HG03066 (cell line): ENCODE data around the gene CD300E.
"Not testable (repeated sequence)": the region's sequence is repeated elsewhere in the genome, so short reads cannot be mapped to it uniquely, and the experiment has no call there.

Source experiments
- ATAC-seq: cut with Tn5 transposase; IDR thresholded peaks from one replicate; pipeline ENCODE4 v1.9.1; 2021; ENCODE audit warnings: low read depth; ENCODE audit not compliant: unreplicated experiment

CD300E gene

DNA sequence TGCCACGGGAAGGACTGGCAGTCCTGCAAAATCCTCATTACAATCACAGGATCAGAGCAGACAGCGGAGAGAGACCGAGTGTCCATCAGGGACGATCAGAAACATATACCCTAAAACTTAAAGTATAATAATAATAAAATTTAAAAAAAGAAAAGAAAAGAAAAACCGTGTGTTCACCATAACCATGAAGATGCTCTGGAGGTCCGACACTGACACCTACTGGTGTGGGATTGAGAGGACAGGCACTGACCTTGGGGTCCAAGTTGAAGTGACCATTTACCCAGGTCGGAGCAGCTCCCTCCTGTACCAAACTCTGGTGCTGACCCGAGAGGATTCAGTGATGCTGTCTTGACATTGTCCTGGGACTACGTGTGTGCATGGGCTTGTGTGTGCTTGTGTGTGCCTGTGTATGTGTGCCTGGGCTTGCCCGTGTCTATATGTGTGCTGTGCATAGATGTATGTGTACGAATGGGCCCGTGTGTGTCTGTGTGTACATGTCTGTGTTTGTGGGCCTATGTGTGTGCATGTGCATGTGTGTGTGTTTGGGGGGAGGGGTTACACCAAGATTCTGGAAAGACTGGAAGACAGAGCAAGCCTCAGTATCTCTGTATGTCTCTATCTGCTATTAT is 21.5 kb downstream of the CD300E start:
- no peak for ATAC-seq

GRCh38 chr17:74599448-74599939 is 24.0 kb downstream of the CD300E start:
- ATAC-seq, result no peak

- no peak for ATAC-seq
These were observed 24.5 kb downstream of the CD300E start for GRCh38 chr17:74599023-74599399.

DNA sequence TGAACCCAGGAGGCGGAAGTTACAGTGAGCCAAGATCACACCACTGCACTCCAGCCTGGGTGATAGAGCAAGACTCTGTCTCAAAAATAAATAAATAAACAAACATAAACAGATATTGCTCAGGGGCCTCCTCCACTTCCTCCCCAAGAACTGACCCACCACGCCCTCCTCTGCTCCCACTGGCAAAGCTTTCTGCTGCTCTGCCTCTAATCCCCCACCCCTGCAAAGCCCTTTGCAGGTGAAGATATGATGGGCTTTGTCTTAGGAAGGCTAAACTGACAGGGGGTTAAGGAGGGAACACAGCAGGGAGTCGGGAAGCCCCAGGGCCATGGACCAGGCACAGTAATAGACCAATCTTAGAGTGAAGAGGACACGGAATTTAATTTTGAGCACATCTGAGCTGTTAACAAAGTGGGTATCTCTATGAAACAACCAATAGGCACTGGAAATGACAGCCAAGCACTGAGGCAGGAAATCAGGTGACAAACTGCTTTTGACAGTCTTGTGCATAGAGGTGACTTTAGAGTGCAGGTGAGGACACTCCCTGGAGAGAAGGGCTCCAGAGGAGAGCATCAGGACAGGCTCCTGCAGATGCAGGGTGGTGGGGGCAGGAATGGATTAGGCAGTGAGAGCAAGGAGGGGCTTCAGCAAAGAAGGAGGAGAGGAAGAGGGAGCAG is 25.1 kb downstream of the CD300E start:
- ATAC-seq, result no peak

DNA sequence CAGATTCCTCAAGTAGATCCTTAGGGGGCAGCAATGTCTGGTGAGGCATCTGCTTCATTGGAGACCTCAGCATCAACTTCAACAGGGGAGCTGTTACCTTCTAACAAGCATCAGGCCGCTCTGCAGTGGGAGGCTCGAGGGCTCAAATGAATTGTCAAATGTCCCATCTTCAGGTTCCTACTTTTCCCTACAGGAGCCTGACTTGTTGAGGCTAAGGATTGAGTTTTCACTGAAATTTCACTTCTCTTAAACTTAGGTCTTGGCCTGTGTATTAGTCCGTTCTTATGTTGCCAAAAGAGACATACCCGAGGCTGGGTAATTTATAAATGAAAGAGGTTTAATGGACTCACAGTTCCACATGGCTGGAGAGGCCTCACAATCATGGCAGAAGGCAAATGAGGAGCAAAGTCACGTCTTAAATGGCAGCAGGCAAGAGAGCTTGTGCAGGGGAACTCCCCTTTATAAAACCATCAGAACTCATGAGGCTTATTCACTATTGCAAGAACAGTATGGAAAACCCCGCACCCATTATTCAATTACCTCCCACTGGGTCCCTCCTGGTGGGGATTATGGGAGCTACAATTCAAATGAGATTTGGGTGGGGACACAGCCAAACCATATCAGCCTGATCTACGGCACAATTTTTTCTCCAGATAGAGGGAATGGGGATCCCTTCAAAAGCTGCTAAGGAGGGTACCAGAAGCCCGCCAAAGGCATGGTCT is 26.3 kb downstream of the CD300E start:
- no peak for ATAC-seq

DNA sequence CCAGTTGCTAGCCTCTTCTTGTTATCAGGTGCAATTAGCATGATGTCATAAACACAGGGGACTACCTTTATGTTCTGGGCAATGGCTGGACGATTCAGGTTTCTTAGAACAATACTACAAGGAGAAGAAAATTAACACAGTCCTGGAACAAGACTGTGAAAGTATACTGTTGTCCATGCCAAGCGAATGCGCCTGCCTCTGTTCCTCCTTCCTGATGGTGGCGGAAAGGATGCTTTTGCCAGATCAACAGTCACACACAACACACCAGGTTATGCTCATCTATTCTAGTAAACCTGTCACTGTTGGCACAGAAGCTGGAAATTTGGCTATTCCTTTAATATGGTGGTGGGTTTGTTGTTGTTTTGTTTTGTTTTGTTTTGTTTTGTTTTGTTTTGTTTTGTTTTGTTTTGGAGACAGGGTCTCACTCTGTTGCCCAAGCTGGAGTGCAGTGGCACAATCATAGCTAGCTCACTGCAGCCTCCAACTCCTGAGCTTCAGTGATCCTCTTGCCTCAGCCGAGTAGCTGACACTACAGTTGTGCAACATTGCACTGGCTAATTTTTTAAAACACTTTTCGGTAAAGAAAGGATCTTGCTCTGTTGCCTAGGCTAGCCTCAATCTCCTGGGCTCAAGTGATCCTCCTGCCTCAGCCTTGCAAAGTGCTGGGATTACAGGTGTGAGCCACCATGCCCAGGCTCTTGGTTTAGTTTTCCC is 28.3 kb downstream of the CD300E start:
- no peak for ATAC-seq

- ATAC-seq, result no peak
These were observed 31.2 kb downstream of the CD300E start, which contains the start of gene CD300LD for GRCh38 chr17:74592087-74592990. TSS of gene CD300LD (minus strand) at chr17:74592283. CDS start at chr17:74592202, 81 bp downstream.

DNA sequence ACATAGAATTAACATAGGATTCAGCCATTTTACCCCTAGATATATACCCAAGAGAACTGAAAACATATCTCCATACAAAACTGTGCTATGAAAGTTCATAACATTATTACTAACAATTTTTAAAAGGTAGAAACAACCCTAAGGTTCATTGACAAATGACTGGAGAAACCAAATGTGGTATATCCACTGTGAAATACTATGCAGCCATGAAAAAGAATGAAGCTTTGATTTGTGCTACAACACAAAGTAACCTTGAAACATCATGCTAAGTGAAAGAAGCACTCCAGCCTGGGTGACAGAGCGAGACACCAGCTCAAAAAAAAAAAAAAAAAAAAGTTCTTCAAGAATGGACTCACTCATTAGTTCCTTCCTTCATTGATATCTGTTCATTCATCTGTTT is 32.0 kb downstream of the CD300E start:
- no peak for ATAC-seq

DNA sequence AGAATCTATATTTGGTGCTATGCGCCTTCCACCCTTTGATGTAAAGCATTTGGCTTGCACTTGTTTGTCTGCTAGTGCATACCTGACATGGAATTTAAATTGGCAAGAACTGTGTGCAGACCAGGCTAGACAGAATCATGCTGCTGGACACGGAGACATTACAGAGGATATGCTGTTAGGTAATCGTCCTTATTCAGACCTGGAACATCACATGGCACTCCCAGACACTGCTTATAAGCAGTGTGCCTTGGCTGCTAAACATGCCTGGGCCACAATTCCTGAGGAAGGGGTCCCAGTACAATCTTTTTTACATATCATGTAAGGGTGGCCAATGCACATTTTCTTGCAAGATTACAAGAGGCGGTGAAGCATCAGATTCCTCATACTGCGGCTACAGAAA is 37.8 kb downstream of the CD300E start:
- no peak for ATAC-seq

GRCh38 chr17:74584292-74585060 is 39.1 kb downstream of the CD300E start:
- no peak for ATAC-seq

GRCh38 chr17:74582633-74583032 is 40.9 kb downstream of the CD300E start:
- ATAC-seq, result no peak

DNA sequence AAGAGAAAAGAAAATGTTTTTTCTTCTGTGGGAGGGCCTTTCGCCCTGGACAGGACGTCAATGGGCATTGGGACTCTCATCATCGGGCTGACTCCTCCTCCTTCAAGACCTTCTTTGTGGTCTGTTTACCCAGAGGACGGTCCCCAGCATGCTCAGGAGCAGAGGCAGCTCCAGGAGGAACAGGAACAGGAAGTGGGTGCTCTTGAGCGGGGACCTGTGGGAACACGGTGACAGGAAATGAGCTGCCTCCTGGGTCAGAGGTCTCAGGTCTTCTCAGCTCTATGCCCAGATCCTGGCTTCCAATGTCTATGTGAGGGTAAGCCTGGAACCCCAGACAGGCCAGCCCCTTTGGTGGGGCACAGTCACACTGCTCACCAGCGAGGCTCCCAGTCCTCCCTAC is 43.6 kb downstream of the CD300E start:
- no peak for ATAC-seq

DNA sequence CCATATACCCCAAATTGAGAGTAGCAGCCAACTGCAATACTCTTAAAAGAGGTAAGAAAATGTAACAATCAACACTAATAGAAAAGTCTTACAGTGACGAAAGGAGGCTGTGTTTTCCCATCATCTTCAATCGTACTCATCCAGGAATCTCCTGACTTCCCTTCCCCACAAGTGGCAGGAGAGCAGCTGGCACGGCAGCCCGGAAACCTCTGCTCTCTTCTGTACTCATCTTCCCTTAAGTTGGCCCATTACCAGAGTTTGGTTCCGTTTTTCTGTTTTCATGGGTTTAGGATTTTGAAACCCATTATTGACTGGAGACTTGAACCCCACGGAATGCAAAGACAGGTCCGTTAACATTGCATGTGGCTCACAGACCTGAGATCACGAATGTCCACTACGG is 44.6 kb downstream of the CD300E start:
- no peak for ATAC-seq

DNA sequence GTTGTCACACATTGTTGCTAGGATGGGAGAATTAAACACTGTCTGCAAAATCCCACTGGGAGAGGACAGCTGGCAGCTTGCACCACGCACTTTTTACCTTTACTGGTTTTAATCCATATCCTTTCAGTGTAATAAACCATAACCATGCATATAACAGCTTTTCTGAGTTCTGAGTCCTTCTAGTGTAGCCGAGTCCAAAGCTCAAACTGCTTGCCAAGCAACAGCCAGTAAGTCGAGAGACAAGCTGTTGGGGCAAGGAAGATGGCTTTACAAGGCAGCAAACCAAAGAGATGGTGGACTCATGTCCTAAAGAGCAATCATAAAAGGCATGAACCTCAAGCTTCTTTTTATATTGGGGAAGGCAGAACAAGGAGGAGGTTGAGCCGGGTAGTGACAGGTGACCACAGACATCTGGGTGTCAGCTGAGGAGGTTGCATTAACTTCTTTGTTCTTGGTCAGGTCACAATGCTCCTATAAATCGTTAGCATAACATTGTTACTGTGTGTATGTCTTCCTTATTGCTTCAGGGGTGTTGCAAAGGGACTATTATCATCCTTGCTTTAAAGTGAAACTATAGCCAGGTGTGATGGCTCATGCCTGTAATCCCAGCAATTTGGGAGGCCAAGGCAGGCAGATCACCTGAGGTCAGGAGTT is 48.9 kb downstream of the CD300E start:
- no peak for ATAC-seq

GRCh38 chr17:74573635-74574034 is 49.9 kb downstream of the CD300E start:
- not testable (repeated sequence) for ATAC-seq

DNA sequence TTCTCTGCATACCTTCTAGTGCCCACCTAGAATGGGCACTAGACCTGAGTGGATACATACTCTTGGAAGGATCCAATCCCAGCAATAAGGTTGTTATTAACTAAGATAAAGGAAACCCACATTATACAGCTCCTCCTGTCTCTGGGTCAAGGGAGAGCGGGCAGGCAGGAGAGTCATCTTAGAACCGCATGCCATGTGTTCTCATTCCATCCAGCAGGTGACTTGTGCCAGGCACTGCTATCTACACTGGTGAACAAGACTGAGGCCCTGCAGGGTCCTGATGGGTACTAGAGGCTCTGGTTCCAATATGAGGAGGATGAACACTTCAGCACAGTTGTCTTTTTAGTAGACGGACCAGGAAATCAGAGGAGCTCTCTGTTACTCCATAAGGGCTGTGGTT is 50.4 kb downstream of the CD300E start:
- no peak for ATAC-seq

GRCh38 chr17:74571621-74572270 is 51.8 kb downstream of the CD300E start:
- no peak for ATAC-seq
